Progenitor cell of endocrine pancreas (in vitro differentiated cells): ENCODE results near the gene GPR151. TPM values are rescaled to one million over a fixed set of nuclear protein-coding genes. Genes with fewer than 3 reads are reported as not detected.
"Not testable (repeated sequence)": the region's sequence is repeated elsewhere in the genome, so short reads cannot be mapped to it uniquely, and the experiment has no call there.

Experiments
- DNase-seq: peaks from one replicate; pipeline ENCODE4 v3.0.0; 2021; ENCODE audit warnings: low spot score; ENCODE audit not compliant: unreplicated experiment
- H3K27ac Mint-ChIP-seq: 2 replicates; pipeline ENCODE4 v1.8.0; 2021; ENCODE audit warnings: mild to moderate bottlenecking, moderate library complexity, mixed read lengths
- H3K27me3 Mint-ChIP-seq: 2 replicates; pipeline ENCODE4 v1.8.0; 2021; ENCODE audit warnings: mixed read lengths
- H3K36me3 Mint-ChIP-seq: 2 replicates; pipeline ENCODE4 v1.8.0; 2022; ENCODE audit warnings: mixed read lengths; ENCODE audit not compliant: insufficient read depth
- H3K4me1 Mint-ChIP-seq: 2 replicates; pipeline ENCODE4 v1.8.0; 2021; ENCODE audit warnings: low read depth, mixed read lengths
- H3K4me3 Mint-ChIP-seq: 2 replicates; pipeline ENCODE4 v1.8.0; 2021; ENCODE audit warnings: low read depth, mild to moderate bottlenecking, moderate library complexity, mixed read lengths
- H3K9me3 Mint-ChIP-seq: 2 replicates; pipeline ENCODE4 v1.8.0; 2021; ENCODE audit warnings: low read depth, mixed read lengths
- CTCF ChIP-seq: fragments of 200-600 bp; sonication (generic); IDR thresholded peaks from one replicate; pipeline ENCODE4 v1.5.0; 2021; ENCODE audit warnings: antibody characterized with exemption, mild to moderate bottlenecking; ENCODE audit not compliant: unreplicated experiment
- long read RNA-seq: library from polyadenylated mRNA; unstranded; transcript quantifications from one replicate; pipeline ENCODE4 v2.0.0, GENCODE V29; 2020
- total RNA-seq: library from RNA; stranded (reverse); gene quantifications from 2 replicates; pipeline ENCODE4 v1.2.1, GENCODE V29; 2021

The GPR151 gene
- total RNA-seq, result not detected in 2 replicates
- long read RNA-seq, result 0 reads

- Mint-ChIP-seq H3K36me3 (peaks cover 6% of the 10 kb centered on the region), H3K4me1 (peaks cover 10% of the 10 kb centered on the region), H3K27ac (peak within 1 kb of the TSS; percentile 57), H3K4me3 (no peak within 1 kb of the TSS), H3K9me3 (no peaks in the 10 kb centered on the region), H3K27me3 (no peaks in the 10 kb centered on the region)
- TF ChIP-seq CTCF, result no peak
- no peak for DNase-seq
These were observed at the start of gene GPR151 for GRCh38 chr5:146516151-146516475. TSS of gene GPR151 (minus strand) at chr5:146516190. CDS start at chr5:146516113, 77 bp downstream.

GRCh38 chr5:146564007-146564762, 48.2 kb upstream of the GPR151 start:
- DNase-seq, result no peak
- Mint-ChIP-seq H3K27ac (no peak overlapping the region), H3K4me1 (peaks cover 1% of the 10 kb centered on the region), H3K9me3 (no peaks in the 10 kb centered on the region), H3K36me3 (no peaks in the 10 kb centered on the region), H3K27me3 (no peaks in the 10 kb centered on the region), H3K4me3 (no peak overlapping the region)
- no peak for TF ChIP-seq CTCF

- no peak for DNase-seq
- Mint-ChIP-seq H3K4me1 (peaks cover 1% of the 10 kb centered on the region), H3K9me3 (no peaks in the 10 kb centered on the region), H3K4me3 (no peak overlapping the region), H3K27ac (no peak overlapping the region), H3K27me3 (no peaks in the 10 kb centered on the region), H3K36me3 (no peaks in the 10 kb centered on the region)
- no peak for TF ChIP-seq CTCF
These were observed 46.5 kb upstream of the GPR151 start for GRCh38 chr5:146562461-146562860.

- no peak overlapping the region for H3K27ac Mint-ChIP-seq
- H3K4me1 Mint-ChIP-seq, result peaks cover 1% of the 10 kb centered on the region
- H3K4me3 Mint-ChIP-seq, result no peak overlapping the region
- no peak for DNase-seq
- no peaks in the 10 kb centered on the region for H3K27me3 Mint-ChIP-seq
- TF ChIP-seq CTCF, result no peak
- no peaks in the 10 kb centered on the region for H3K36me3 Mint-ChIP-seq
- no peaks in the 10 kb centered on the region for H3K9me3 Mint-ChIP-seq
These were observed 45.7 kb upstream of the GPR151 start for GRCh38 chr5:146561711-146562110.

- H3K4me3 Mint-ChIP-seq, result no peak overlapping the region
- TF ChIP-seq CTCF, result no peak
- no peaks in the 10 kb centered on the region for H3K36me3 Mint-ChIP-seq
- H3K9me3 Mint-ChIP-seq, result no peaks in the 10 kb centered on the region
- H3K27me3 Mint-ChIP-seq, result no peaks in the 10 kb centered on the region
- H3K27ac Mint-ChIP-seq, result no peak overlapping the region
- no peak for DNase-seq
- peaks cover 1% of the 10 kb centered on the region for H3K4me1 Mint-ChIP-seq
These were observed 44.3 kb upstream of the GPR151 start for GRCh38 chr5:146560205-146560812.

- H3K4me1 Mint-ChIP-seq, H3K4me3 Mint-ChIP-seq, H3K27me3 Mint-ChIP-seq, H3K36me3 Mint-ChIP-seq, H3K9me3 Mint-ChIP-seq, DNase-seq, H3K27ac Mint-ChIP-seq: not testable (repeated sequence)
These were observed 40.9 kb upstream of the GPR151 start for GRCh38 chr5:146556884-146557283.
